ENCODE results near the gene IRGC.

DNA sequence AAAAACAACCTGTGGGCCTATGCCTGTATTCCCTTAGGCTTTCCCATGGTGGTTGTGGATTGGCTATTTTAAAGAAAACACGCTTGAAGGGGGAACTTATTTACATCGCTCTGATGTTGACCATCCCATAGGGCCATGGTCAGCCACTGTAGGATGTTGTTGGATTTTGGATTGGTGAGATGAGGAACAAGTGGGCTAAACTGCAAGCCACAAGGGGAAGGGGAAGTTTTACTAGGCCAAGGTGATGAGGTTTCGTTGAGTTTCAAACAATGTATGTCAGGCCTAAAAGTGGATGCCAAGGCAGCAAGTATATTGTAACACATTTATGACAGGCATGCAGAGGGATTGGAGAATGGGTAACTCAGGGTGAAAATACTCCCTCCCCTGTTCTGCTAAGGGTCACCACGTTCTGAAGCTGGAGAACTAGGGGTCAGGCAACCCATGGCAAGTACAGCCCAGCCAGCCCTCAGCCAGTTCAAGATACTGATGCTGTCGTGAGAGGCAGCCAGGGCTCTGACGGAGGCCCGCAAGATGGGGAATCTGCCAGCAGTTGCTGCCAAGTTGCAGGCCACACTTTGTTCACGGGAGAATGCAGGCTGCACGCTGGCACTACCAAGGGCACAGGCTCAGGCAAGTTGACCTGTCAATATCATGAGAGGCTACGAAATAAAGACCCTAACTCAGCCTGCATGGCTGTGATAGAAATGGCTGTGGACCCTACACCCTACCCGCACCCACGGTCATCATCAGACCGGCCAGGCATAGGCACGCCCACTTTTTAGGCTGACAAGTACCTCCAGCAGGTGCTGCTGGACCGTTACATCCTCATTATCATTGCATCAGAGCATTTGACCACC, 11.1 kb downstream of the IRGC start:
- TF ChIP-seq, protein P1, sequence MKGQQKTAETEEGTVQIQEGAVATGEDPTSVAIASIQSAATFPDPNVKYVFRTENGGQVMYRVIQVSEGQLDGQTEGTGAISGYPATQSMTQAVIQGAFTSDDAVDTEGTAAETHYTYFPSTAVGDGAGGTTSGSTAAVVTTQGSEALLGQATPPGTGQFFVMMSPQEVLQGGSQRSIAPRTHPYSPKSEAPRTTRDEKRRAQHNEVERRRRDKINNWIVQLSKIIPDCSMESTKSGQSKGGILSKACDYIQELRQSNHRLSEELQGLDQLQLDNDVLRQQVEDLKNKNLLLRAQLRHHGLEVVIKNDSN (IDR thresholded peaks at IDR 0.05) = no peak
- TF ChIP-seq EP300 (IDR thresholded peaks at IDR 0.05; ENCODE audit: borderline replicate concordance) (no peak), CEBPB (IDR thresholded peaks at IDR 0.05) (no peak)
